ENCODE results near the gene TMC6.

The TMC6 gene

GRCh38 chr17:78132084-78132676 is 3.6 kb upstream of the TMC6 start:
- H3K36me3 Mint-ChIP-seq, result peaks cover 7% of the 10 kb centered on the region
- H3K4me1 Mint-ChIP-seq, result peaks cover 73% of the 10 kb centered on the region
- peak overlapping the region; percentile 50 for H3K4me3 Mint-ChIP-seq
- no peaks in the 10 kb centered on the region for H3K27me3 Mint-ChIP-seq
- H3K9me3 Mint-ChIP-seq, result no peaks in the 10 kb centered on the region
- H3K27ac Mint-ChIP-seq, result peak overlapping the region; percentile 79

GRCh38 chr17:78131172-78132083 is 2.9 kb upstream of the TMC6 start:
- H3K4me1 Mint-ChIP-seq, result peaks cover 73% of the 10 kb centered on the region
- H3K36me3 Mint-ChIP-seq, result peaks cover 7% of the 10 kb centered on the region

GRCh38 chr17:78130437-78131101 is 2.0 kb upstream of the TMC6 start, which contains the start of gene TMC8:
TMC8 (plus strand) TSS chr17:78130771; CDS start chr17:78131589, 818 bp downstream.
- H3K36me3 Mint-ChIP-seq, result peaks cover 3% of the 10 kb centered on the region
- peak within 1 kb of the TSS; percentile 92 for H3K4me3 Mint-ChIP-seq
- no peaks in the 10 kb centered on the region for H3K9me3 Mint-ChIP-seq
- H3K27ac Mint-ChIP-seq, result peak within 1 kb of the TSS; percentile 87
- H3K4me1 Mint-ChIP-seq, result peaks cover 72% of the 10 kb centered on the region
- no peaks in the 10 kb centered on the region for H3K27me3 Mint-ChIP-seq

More at GRCh38 chr17:78131172-78132083, 2.9 kb upstream of the TMC6 start:
- H3K4me3 Mint-ChIP-seq, result peak overlapping the region; percentile 92
- H3K27me3 Mint-ChIP-seq, result no peaks in the 10 kb centered on the region
- H3K9me3 Mint-ChIP-seq, result no peaks in the 10 kb centered on the region
- peak overlapping the region; percentile 87 for H3K27ac Mint-ChIP-seq

GRCh38 chr17:78130090-78130436 is 1.5 kb upstream of the TMC6 start:
- Mint-ChIP-seq H3K9me3 (no peaks in the 10 kb centered on the region), H3K4me1 (peaks cover 68% of the 10 kb centered on the region), H3K27me3 (no peaks in the 10 kb centered on the region), H3K27ac (peak overlapping the region; percentile 87), H3K36me3 (peaks cover 1% of the 10 kb centered on the region), H3K4me3 (peak overlapping the region; percentile 92)

GRCh38 chr17:78129351-78130089 is 965 bp upstream of the TMC6 start:
- H3K27me3 Mint-ChIP-seq, result no peaks in the 10 kb centered on the region
- H3K36me3 Mint-ChIP-seq, result peaks cover 1% of the 10 kb centered on the region
- H3K9me3 Mint-ChIP-seq, result no peaks in the 10 kb centered on the region
- H3K4me3 Mint-ChIP-seq, result peak overlapping the region; percentile 92
- peaks cover 68% of the 10 kb centered on the region for H3K4me1 Mint-ChIP-seq
- H3K27ac Mint-ChIP-seq, result peak overlapping the region; percentile 96

GRCh38 chr17:78127888-78128550 is 536 bp downstream of the TMC6 start:
- Mint-ChIP-seq H3K27ac (peak overlapping the region; percentile 46), H3K4me3 (peak overlapping the region; percentile 89), H3K4me1 (peaks cover 68% of the 10 kb centered on the region), H3K9me3 (no peaks in the 10 kb centered on the region), H3K27me3 (no peaks in the 10 kb centered on the region), H3K36me3 (peaks cover 8% of the 10 kb centered on the region)

- Mint-ChIP-seq H3K27ac (peak overlapping the region; percentile 46), H3K4me1 (peaks cover 69% of the 10 kb centered on the region), H3K9me3 (no peaks in the 10 kb centered on the region)
Observed at GRCh38 chr17:78127239-78127887, 1.2 kb downstream of the TMC6 start.

GRCh38 chr17:78126895-78127238 is 1.7 kb downstream of the TMC6 start:
- H3K27me3 Mint-ChIP-seq, result no peaks in the 10 kb centered on the region
- H3K9me3 Mint-ChIP-seq, result no peaks in the 10 kb centered on the region
- H3K27ac Mint-ChIP-seq, result peak overlapping the region; percentile 23
- H3K4me1 Mint-ChIP-seq, result peaks cover 74% of the 10 kb centered on the region
- peak overlapping the region; percentile 89 for H3K4me3 Mint-ChIP-seq
- H3K36me3 Mint-ChIP-seq, result peaks cover 10% of the 10 kb centered on the region

More at GRCh38 chr17:78127239-78127887, 1.2 kb downstream of the TMC6 start:
- peaks cover 10% of the 10 kb centered on the region for H3K36me3 Mint-ChIP-seq
- H3K4me3 Mint-ChIP-seq, result peak overlapping the region; percentile 89
- no peaks in the 10 kb centered on the region for H3K27me3 Mint-ChIP-seq

GRCh38 chr17:78125976-78126894 is 2.3 kb downstream of the TMC6 start:
- peak overlapping the region; percentile 57 for H3K27ac Mint-ChIP-seq
- no peaks in the 10 kb centered on the region for H3K27me3 Mint-ChIP-seq
- peaks cover 10% of the 10 kb centered on the region for H3K36me3 Mint-ChIP-seq
- no peaks in the 10 kb centered on the region for H3K9me3 Mint-ChIP-seq
- H3K4me3 Mint-ChIP-seq, result peak overlapping the region; percentile 89
- H3K4me1 Mint-ChIP-seq, result peaks cover 81% of the 10 kb centered on the region

GRCh38 chr17:78125138-78125913 is 3.2 kb downstream of the TMC6 start:
- Mint-ChIP-seq H3K27ac (peak overlapping the region; percentile 35), H3K4me3 (peak overlapping the region; percentile 72), H3K9me3 (no peaks in the 10 kb centered on the region), H3K4me1 (peaks cover 81% of the 10 kb centered on the region), H3K27me3 (no peaks in the 10 kb centered on the region), H3K36me3 (peaks cover 10% of the 10 kb centered on the region)

GRCh38 chr17:78124836-78125137 is 3.8 kb downstream of the TMC6 start:
- peak overlapping the region; percentile 72 for H3K4me3 Mint-ChIP-seq
- H3K4me1 Mint-ChIP-seq, result peaks cover 78% of the 10 kb centered on the region
- peak overlapping the region; percentile 12 for H3K27ac Mint-ChIP-seq
- H3K9me3 Mint-ChIP-seq, result no peaks in the 10 kb centered on the region
- H3K36me3 Mint-ChIP-seq, result peaks cover 10% of the 10 kb centered on the region
- no peaks in the 10 kb centered on the region for H3K27me3 Mint-ChIP-seq

- Mint-ChIP-seq H3K27ac (no peak overlapping the region), H3K4me3 (peak overlapping the region; percentile 65), H3K9me3 (no peaks in the 10 kb centered on the region), H3K27me3 (no peaks in the 10 kb centered on the region), H3K4me1 (peaks cover 73% of the 10 kb centered on the region), H3K36me3 (peaks cover 10% of the 10 kb centered on the region)
Observed at GRCh38 chr17:78124081-78124835, 4.3 kb downstream of the TMC6 start.
